OCI-LY7 (cell line): ENCODE results near the gene HGS.

Experiments used
- CTCF ChIP-seq: fragments of 200-600 bp; sonication (generic); conservative IDR thresholded peaks from 2 replicates; pipeline ENCODE4 v1.5.1; 2014; ENCODE audit warnings: mild to moderate bottlenecking, antibody characterized with exemption, low read length, moderate library complexity, mixed read lengths
- EZH2phosphoT487 ChIP-seq: fragments of 200-600 bp; sonication (generic); IDR thresholded peaks from 2 replicates; pipeline ENCODE4 v1.6.1; 2018; ENCODE audit warnings: low read depth, borderline replicate concordance, mild to moderate bottlenecking, mixed run types, antibody characterized with exemption, low read length, moderate library complexity, mixed read lengths

- TF ChIP-seq CTCF (no peak), EZH2phosphoT487 (no peak)
These were observed 48.4 kb upstream of the HGS start for GRCh38 chr17:81635431-81635830.
